ENCODE data around the gene UPF2. TPM values are rescaled to one million over a fixed set of nuclear protein-coding genes. Genes with fewer than 3 reads are reported as not detected.
"Not testable (repeated sequence)": the region's sequence is repeated elsewhere in the genome, so short reads cannot be mapped to it uniquely, and the experiment has no call there.

Gene UPF2, protein sequence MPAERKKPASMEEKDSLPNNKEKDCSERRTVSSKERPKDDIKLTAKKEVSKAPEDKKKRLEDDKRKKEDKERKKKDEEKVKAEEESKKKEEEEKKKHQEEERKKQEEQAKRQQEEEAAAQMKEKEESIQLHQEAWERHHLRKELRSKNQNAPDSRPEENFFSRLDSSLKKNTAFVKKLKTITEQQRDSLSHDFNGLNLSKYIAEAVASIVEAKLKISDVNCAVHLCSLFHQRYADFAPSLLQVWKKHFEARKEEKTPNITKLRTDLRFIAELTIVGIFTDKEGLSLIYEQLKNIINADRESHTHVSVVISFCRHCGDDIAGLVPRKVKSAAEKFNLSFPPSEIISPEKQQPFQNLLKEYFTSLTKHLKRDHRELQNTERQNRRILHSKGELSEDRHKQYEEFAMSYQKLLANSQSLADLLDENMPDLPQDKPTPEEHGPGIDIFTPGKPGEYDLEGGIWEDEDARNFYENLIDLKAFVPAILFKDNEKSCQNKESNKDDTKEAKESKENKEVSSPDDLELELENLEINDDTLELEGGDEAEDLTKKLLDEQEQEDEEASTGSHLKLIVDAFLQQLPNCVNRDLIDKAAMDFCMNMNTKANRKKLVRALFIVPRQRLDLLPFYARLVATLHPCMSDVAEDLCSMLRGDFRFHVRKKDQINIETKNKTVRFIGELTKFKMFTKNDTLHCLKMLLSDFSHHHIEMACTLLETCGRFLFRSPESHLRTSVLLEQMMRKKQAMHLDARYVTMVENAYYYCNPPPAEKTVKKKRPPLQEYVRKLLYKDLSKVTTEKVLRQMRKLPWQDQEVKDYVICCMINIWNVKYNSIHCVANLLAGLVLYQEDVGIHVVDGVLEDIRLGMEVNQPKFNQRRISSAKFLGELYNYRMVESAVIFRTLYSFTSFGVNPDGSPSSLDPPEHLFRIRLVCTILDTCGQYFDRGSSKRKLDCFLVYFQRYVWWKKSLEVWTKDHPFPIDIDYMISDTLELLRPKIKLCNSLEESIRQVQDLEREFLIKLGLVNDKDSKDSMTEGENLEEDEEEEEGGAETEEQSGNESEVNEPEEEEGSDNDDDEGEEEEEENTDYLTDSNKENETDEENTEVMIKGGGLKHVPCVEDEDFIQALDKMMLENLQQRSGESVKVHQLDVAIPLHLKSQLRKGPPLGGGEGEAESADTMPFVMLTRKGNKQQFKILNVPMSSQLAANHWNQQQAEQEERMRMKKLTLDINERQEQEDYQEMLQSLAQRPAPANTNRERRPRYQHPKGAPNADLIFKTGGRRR
- 1 to 10 TPM; 7.7 to 9.3 TPM for polyA plus RNA-seq

DNA sequence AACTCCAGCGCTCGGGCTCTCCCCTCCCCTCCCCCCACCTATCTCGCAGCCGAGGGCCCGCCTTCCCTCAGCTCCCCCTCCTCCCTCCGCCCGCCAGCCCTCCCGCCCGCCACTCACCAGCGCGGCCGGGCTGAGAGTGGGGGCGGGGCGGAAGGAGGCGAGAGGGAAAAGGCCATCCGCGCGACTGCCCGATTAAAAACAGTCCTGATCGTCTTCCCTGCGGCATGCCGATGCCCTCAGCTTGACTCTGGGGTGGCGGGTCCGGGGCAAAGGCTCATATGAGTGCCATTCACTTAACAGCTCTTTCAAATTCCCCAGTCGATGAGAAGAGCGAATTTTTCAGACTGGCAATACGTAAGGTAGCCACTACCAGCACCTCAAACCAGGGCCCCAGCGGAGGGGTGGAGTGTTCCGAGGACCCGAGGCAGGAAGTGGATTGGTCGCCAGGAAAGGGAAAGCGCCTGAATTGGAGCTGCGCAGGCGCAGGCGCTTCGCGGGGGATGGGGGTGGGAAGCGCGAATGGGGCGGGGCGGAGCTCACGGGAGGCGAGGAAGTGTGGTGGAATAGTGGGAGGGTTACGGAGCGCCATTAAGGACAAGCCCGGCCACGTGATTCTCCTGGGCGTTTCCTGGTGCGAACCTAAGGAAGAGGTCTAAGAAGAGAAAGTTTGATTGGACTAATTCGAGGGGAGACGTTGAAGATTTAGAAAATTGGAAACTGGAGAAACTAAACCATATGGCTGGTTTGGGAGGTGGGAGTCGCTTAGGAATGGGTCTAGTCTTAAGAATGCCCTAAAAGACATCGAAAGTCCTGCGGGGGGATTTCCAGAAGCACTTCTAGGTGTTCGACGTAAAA, at the start of gene UPF2:
UPF2 (minus strand) TSS at position 13 of the 855 bp plus-strand sequence. CDS start 7,386 bp downstream, outside the sequence.
- Histone ChIP-seq H3K36me3 (ENCODE audit: control insufficient read depth in 2 of 2, insufficient read depth in 2 of 2, low read length in 1 of 2) (no peaks in the 10 kb centered on the region), H3K9me3 (ENCODE audit: control insufficient read depth in 2 of 2, insufficient read depth in 1 of 2, low read depth in 1 of 2, low read length in 1 of 2) (no peaks in the 10 kb centered on the region)
- 3 to 4% methylated on average over 50 to 56 of the region's 56 CpGs for WGBS, 2 donors

DNA sequence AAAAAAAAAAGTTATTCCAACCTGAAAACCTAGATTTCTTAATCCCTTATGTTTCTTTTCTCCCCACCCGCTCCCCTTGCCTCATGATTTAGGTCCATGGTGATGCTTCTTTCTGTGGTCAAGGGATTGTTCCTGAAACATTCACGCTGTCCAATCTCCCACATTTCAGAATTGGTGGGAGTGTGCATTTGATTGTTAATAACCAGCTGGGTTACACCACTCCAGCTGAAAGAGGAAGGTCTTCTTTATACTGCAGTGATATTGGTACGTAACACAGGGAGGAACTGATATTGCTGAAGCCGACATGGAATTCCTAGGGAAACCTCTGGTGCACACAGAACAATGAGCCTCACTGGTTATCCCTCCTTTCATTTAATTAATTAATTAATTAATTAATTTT, 48.8 kb upstream of the UPF2 start:
- WGBS, 2 donors: 94 to 98% methylated on average over 4 of the region's 4 CpGs
- Histone ChIP-seq H3K36me3 (ENCODE audit: control insufficient read depth in 2 of 2, insufficient read depth in 2 of 2, low read length in 1 of 2) (peaks cover 12 to 21% of the 10 kb centered on the region in 2 donors), H3K27me3 (ENCODE audit: control insufficient read depth in 1 of 2, insufficient read depth in 2 of 2, low read length in 2 of 2) (no peaks in the 10 kb centered on the region), H3K4me3 (ENCODE audit: low read depth in 1 of 2, low read length in 2 of 2) (no peak overlapping the region), H3K9me3 (ENCODE audit: control insufficient read depth in 2 of 2, insufficient read depth in 1 of 2, low read depth in 1 of 2, low read length in 1 of 2) (no peaks in the 10 kb centered on the region), H3K27ac (ENCODE audit: low read depth in 2 of 2, low read length in 1 of 2) (no peak overlapping the region), H3K4me1 (ENCODE audit: control insufficient read depth in 2 of 2, insufficient read depth in 2 of 2, low read length in 1 of 2) (peaks cover 0 to 3% of the 10 kb centered on the region in 2 donors)

More for the DNA sequence above, at the start of gene UPF2:
- peak within 1 kb of the TSS; percentile 95 to 100 for H3K4me3 ChIP-seq (ENCODE audit: low read depth in 1 of 2, low read length in 2 of 2)
- H3K27ac ChIP-seq (ENCODE audit: low read depth in 2 of 2, low read length in 1 of 2): peak within 1 kb of the TSS; percentile 98
- H3K27me3 ChIP-seq (ENCODE audit: control insufficient read depth in 1 of 2, insufficient read depth in 2 of 2, low read length in 2 of 2): no peaks in the 10 kb centered on the region
- H3K4me1 ChIP-seq (ENCODE audit: control insufficient read depth in 2 of 2, insufficient read depth in 2 of 2, low read length in 1 of 2): no peaks in the 10 kb centered on the region

DNA sequence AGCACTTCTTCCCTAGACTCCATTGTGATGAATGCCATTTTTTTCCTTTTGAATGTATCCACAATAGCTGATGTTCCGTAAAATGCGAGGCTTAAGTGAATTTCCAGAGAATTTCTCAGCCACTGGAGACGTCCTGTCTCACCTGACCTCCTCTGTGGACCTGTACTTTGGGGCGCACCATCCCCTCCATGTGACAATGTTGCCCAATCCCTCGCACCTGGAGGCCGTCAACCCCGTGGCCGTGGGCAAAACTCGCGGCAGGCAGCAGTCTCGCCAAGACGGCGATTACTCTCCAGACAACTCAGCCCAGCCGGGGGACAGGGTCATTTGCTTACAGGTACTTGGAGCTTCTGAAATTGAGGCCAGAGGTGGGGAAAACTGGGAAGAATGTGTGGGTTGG, 46.3 kb upstream of the UPF2 start:
- 95% methylated on average over 14 of the region's 14 CpGs for WGBS, 2 donors

DNA sequence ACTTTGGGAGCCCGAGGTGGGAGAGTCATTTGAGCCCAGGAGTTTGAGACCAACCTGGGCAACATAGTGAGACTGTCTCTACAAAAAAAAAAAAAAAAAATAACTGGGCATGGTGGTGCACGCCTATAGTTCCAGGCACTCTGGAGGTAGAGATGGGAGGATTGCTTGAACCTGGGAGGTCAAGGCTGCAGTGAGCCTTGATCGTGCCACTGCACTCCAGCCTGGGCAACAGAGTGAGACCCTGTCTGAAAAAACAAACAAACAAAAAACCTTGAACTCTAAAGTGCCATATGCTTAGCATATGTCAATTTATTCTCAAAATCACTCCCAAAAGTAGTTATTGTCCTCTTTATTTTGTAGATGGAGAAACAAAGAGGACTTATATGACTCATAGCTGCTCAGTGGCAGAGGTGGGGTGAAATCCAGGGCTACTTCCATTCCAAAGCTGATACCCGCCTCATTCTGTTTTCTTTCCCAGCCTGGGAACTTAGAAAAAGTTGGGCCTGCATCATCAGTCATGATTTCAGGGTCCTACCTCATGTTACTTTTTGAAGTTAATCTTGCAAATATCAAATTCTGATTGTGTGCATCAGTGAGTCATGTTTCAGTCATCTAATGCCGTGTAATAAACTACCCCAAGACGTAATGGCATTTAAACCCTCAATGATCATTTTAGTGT, 39.4 kb upstream of the UPF2 start:
- Histone ChIP-seq H3K36me3 (ENCODE audit: control insufficient read depth in 2 of 2, insufficient read depth in 2 of 2, low read length in 1 of 2) (peaks cover 1 to 2% of the 10 kb centered on the region in 2 donors), H3K4me1 (ENCODE audit: control insufficient read depth in 2 of 2, insufficient read depth in 2 of 2, low read length in 1 of 2) (no peaks in the 10 kb centered on the region), H3K9me3 (ENCODE audit: control insufficient read depth in 2 of 2, insufficient read depth in 1 of 2, low read depth in 1 of 2, low read length in 1 of 2) (no peaks in the 10 kb centered on the region), H3K4me3 (ENCODE audit: low read depth in 1 of 2, low read length in 2 of 2) (no peak overlapping the region), H3K27ac (ENCODE audit: low read depth in 2 of 2, low read length in 1 of 2) (no peak overlapping the region), H3K27me3 (ENCODE audit: control insufficient read depth in 1 of 2, insufficient read depth in 2 of 2, low read length in 2 of 2) (no peaks in the 10 kb centered on the region)
- WGBS, 2 donors: 76 to 88% methylated on average over 6 of the region's 6 CpGs

More for the DNA sequence above, 46.3 kb upstream of the UPF2 start:
- H3K4me3 ChIP-seq (ENCODE audit: low read depth in 1 of 2, low read length in 2 of 2): no peak overlapping the region
- no peaks in the 10 kb centered on the region for H3K4me1 ChIP-seq (ENCODE audit: control insufficient read depth in 2 of 2, insufficient read depth in 2 of 2, low read length in 1 of 2)
- no peak overlapping the region for H3K27ac ChIP-seq (ENCODE audit: low read depth in 2 of 2, low read length in 1 of 2)
- no peaks in the 10 kb centered on the region for H3K9me3 ChIP-seq (ENCODE audit: control insufficient read depth in 2 of 2, insufficient read depth in 1 of 2, low read depth in 1 of 2, low read length in 1 of 2)
- H3K36me3 ChIP-seq (ENCODE audit: control insufficient read depth in 2 of 2, insufficient read depth in 2 of 2, low read length in 1 of 2): peaks cover 6 to 12% of the 10 kb centered on the region in 2 donors
- H3K27me3 ChIP-seq (ENCODE audit: control insufficient read depth in 1 of 2, insufficient read depth in 2 of 2, low read length in 2 of 2): no peaks in the 10 kb centered on the region

DNA sequence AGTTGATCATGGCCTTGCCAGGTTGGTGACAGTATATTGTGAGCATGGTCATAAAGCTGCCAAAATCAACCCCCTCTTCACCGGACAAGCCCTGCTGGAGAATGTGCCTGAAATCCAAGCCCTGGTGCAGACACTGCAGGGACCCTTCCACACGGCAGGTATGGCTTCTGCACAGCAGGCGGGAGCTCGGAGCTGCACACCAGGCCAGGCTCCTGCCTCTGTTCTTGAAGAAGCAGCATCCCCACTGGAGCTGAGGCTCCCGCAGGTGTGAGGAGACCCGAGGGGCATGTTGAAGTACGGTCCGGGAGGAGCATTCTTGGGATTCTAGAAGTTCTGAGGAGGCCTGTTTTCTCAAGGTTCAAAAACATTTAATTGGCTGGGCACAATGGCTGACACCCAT, 38.9 kb upstream of the UPF2 start:
- peaks cover 0 to 2% of the 10 kb centered on the region in 2 donors for H3K36me3 ChIP-seq (ENCODE audit: control insufficient read depth in 2 of 2, insufficient read depth in 2 of 2, low read length in 1 of 2)
- 89 to 98% methylated on average over 8 of the region's 8 CpGs for WGBS, 2 donors
- no peaks in the 10 kb centered on the region for H3K9me3 ChIP-seq (ENCODE audit: control insufficient read depth in 2 of 2, insufficient read depth in 1 of 2, low read depth in 1 of 2, low read length in 1 of 2)
- H3K4me1 ChIP-seq (ENCODE audit: control insufficient read depth in 2 of 2, insufficient read depth in 2 of 2, low read length in 1 of 2): no peaks in the 10 kb centered on the region
- no peak overlapping the region for H3K4me3 ChIP-seq (ENCODE audit: low read depth in 1 of 2, low read length in 2 of 2)
- H3K27me3 ChIP-seq (ENCODE audit: control insufficient read depth in 1 of 2, insufficient read depth in 2 of 2, low read length in 2 of 2): no peaks in the 10 kb centered on the region
- no peak overlapping the region for H3K27ac ChIP-seq (ENCODE audit: low read depth in 2 of 2, low read length in 1 of 2)

DNA sequence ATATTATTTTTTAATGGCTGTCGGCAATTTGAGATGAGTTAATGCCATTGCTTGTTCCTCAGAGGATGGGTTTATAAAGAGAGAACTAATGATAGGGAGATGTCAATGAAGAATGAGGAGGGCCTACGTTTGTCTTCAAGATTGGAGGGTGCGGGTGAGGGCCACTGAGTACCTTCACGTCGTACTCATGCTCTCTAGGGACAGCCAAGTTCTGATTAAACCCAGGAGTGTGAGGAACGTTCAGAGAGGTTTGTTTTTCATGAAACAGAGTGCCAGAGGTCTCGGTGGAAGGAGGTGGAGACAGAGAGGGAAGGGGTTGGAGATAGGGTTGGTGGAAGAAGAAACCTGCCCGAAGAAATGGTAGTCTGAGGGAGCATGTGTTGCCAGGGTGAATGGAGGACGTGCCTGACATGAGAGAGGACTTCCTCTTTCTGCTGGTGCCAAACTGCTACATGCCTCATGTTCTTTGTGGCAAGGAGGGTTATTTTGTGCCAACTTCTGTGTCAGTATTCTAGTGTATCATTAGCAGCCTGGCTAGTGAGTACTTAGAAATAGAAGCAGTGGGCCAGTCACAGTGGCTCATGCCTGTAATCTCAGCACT, 35.1 kb upstream of the UPF2 start:
- Histone ChIP-seq H3K36me3 (ENCODE audit: control insufficient read depth in 2 of 2, insufficient read depth in 2 of 2, low read length in 1 of 2) (peaks cover 0 to 2% of the 10 kb centered on the region in 2 donors), H3K27ac (ENCODE audit: low read depth in 2 of 2, low read length in 1 of 2) (no peak overlapping the region), H3K4me1 (ENCODE audit: control insufficient read depth in 2 of 2, insufficient read depth in 2 of 2, low read length in 1 of 2) (no peaks in the 10 kb centered on the region), H3K27me3 (ENCODE audit: control insufficient read depth in 1 of 2, insufficient read depth in 2 of 2, low read length in 2 of 2) (no peaks in the 10 kb centered on the region), H3K9me3 (ENCODE audit: control insufficient read depth in 2 of 2, insufficient read depth in 1 of 2, low read depth in 1 of 2, low read length in 1 of 2) (no peaks in the 10 kb centered on the region), H3K4me3 (ENCODE audit: low read depth in 1 of 2, low read length in 2 of 2) (no peak overlapping the region)
- WGBS, 2 donors: 79% methylated on average over 9 of the region's 9 CpGs

DNA sequence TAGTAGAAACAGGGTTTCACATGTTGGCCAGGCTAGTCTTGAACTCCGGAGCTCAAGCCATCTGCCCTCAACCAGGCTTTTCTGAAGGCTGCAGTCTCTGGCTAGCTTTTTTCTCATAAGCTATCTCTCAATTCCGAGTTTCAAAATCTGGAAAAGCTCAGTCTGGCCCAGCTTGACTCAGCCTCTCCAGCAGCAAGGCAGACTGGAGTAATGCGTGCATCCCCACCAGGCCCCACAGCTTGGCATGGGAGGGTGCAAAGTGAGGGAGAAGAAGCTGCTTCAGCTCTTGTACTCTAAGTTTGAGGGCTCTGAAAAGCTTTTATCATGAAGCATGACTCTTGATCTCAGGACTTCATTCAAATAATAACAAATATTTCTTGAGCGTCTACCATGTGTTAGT, 30.9 kb upstream of the UPF2 start:
- H3K4me3 ChIP-seq (ENCODE audit: low read depth in 1 of 2, low read length in 2 of 2): no peak overlapping the region
- no peak overlapping the region for H3K27ac ChIP-seq (ENCODE audit: low read depth in 2 of 2, low read length in 1 of 2)
- H3K9me3 ChIP-seq (ENCODE audit: control insufficient read depth in 2 of 2, insufficient read depth in 1 of 2, low read depth in 1 of 2, low read length in 1 of 2): no peaks in the 10 kb centered on the region
- no peaks in the 10 kb centered on the region for H3K4me1 ChIP-seq (ENCODE audit: control insufficient read depth in 2 of 2, insufficient read depth in 2 of 2, low read length in 1 of 2)
- peaks cover 0 to 2% of the 10 kb centered on the region in 2 donors for H3K36me3 ChIP-seq (ENCODE audit: control insufficient read depth in 2 of 2, insufficient read depth in 2 of 2, low read length in 1 of 2)
- no peaks in the 10 kb centered on the region for H3K27me3 ChIP-seq (ENCODE audit: control insufficient read depth in 1 of 2, insufficient read depth in 2 of 2, low read length in 2 of 2)
- WGBS, 2 donors: 82 to 87% methylated on average over 4 of the region's 4 CpGs

DNA sequence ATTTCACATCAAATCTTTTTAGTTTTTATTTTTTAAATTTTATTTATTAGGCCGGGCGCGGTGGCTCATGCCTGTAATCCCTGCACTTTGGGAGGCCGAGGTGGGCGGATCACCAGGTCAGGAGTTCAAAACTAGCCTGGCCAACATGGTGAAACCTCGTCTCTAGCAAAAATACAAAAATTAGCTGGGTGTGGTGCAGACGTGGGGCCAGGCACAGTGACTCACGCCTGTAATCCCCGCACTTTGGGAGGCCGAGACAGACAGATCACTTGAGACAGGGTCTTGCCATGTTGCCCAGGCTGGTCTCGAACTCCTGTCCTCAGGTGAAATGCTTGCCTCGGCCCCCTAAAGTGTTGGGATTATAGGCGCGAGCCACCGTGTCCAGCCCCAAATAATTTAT, 28.8 kb upstream of the UPF2 start:
- H3K4me3 ChIP-seq (ENCODE audit: low read depth in 1 of 2, low read length in 2 of 2); H3K36me3 ChIP-seq (ENCODE audit: control insufficient read depth in 2 of 2, insufficient read depth in 2 of 2, low read length in 1 of 2); H3K27me3 ChIP-seq (ENCODE audit: control insufficient read depth in 1 of 2, insufficient read depth in 2 of 2, low read length in 2 of 2); H3K27ac ChIP-seq (ENCODE audit: low read depth in 2 of 2, low read length in 1 of 2); H3K9me3 ChIP-seq (ENCODE audit: control insufficient read depth in 2 of 2, insufficient read depth in 1 of 2, low read depth in 1 of 2, low read length in 1 of 2); H3K4me1 ChIP-seq (ENCODE audit: control insufficient read depth in 2 of 2, insufficient read depth in 2 of 2, low read length in 1 of 2): not testable (repeated sequence)
- WGBS, 2 donors: 93% methylated on average over 15 of the region's 15 CpGs

Measured in esophagus (tissue), 2 donors.